SK-N-SH (cell line): ENCODE data around the gene PTBP2.

Experiments
- EP300 ChIP-seq, 2 experiments: IDR thresholded peaks; 2 replicates each; pipeline versions ENCODE4 v1.4.0 to v1.6.1; 2012; ENCODE audit warnings: borderline replicate concordance in 1 of 2, low read depth in 1 of 2, low read length in 1 of 2
- TAF1 ChIP-seq: IDR thresholded peaks from 2 replicates; pipeline ENCODE4 v1.6.1; 2012; ENCODE audit warnings: low read depth, mild to moderate bottlenecking, low read length, moderate library complexity, borderline replicate concordance
- TF ChIP-seq, protein P1 (sequence below): fragments of 200-600 bp; sonication (generic); IDR thresholded peaks from 2 replicates; pipeline ENCODE4 v1.6.1; 2017; ENCODE audit warnings: antibody characterized with exemption, mild to moderate bottlenecking, moderate library complexity
- TF ChIP-seq, protein P2 (sequence below): fragments of 150-350 bp; IDR thresholded peaks from 2 replicates; pipeline ENCODE4 v1.6.1; 2017; ENCODE audit warnings: antibody characterized with exemption, low read length, low read depth, borderline replicate concordance
- TF ChIP-seq, protein P3 (sequence below): IDR thresholded peaks from 2 replicates; pipeline ENCODE4 v1.4.0; 2012; ENCODE audit warnings: low read depth, borderline replicate concordance

- TF ChIP-seq, protein P1, sequence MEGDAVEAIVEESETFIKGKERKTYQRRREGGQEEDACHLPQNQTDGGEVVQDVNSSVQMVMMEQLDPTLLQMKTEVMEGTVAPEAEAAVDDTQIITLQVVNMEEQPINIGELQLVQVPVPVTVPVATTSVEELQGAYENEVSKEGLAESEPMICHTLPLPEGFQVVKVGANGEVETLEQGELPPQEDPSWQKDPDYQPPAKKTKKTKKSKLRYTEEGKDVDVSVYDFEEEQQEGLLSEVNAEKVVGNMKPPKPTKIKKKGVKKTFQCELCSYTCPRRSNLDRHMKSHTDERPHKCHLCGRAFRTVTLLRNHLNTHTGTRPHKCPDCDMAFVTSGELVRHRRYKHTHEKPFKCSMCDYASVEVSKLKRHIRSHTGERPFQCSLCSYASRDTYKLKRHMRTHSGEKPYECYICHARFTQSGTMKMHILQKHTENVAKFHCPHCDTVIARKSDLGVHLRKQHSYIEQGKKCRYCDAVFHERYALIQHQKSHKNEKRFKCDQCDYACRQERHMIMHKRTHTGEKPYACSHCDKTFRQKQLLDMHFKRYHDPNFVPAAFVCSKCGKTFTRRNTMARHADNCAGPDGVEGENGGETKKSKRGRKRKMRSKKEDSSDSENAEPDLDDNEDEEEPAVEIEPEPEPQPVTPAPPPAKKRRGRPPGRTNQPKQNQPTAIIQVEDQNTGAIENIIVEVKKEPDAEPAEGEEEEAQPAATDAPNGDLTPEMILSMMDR, result no peak
- TF ChIP-seq, protein P2, sequence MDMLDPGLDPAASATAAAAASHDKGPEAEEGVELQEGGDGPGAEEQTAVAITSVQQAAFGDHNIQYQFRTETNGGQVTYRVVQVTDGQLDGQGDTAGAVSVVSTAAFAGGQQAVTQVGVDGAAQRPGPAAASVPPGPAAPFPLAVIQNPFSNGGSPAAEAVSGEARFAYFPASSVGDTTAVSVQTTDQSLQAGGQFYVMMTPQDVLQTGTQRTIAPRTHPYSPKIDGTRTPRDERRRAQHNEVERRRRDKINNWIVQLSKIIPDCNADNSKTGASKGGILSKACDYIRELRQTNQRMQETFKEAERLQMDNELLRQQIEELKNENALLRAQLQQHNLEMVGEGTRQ, result no peak
- no peak for TF ChIP-seq EP300 (IDR thresholded peaks at IDR 0.05; ENCODE audit: borderline replicate concordance in 1 of 2, low read depth in 1 of 2, low read length in 1 of 2)
- no peak for TF ChIP-seq TAF1
- TF ChIP-seq, protein P3, sequence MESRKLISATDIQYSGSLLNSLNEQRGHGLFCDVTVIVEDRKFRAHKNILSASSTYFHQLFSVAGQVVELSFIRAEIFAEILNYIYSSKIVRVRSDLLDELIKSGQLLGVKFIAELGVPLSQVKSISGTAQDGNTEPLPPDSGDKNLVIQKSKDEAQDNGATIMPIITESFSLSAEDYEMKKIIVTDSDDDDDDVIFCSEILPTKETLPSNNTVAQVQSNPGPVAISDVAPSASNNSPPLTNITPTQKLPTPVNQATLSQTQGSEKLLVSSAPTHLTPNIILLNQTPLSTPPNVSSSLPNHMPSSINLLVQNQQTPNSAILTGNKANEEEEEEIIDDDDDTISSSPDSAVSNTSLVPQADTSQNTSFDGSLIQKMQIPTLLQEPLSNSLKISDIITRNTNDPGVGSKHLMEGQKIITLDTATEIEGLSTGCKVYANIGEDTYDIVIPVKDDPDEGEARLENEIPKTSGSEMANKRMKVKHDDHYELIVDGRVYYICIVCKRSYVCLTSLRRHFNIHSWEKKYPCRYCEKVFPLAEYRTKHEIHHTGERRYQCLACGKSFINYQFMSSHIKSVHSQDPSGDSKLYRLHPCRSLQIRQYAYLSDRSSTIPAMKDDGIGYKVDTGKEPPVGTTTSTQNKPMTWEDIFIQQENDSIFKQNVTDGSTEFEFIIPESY, result no peak
Observed at GRCh38 chr1:96748078-96748477, 26.5 kb downstream of the PTBP2 start.
